ENCODE data around the gene SPPL3. TPM values are rescaled to one million over a fixed set of nuclear protein-coding genes. Genes with fewer than 3 reads are reported as not detected.
"Not testable (repeated sequence)": the region's sequence is repeated elsewhere in the genome, so short reads cannot be mapped to it uniquely, and the experiment has no call there.

SPPL3 gene
- total RNA-seq, 1 donor from 2014 or later, result 20.4 TPM

GRCh38 chr12:120734210-120734609, 169.9 kb downstream of the SPPL3 start:
- Histone ChIP-seq H3K27ac (no peak overlapping the region), H3K36me3 (peaks cover 14 to 24% of the 10 kb centered on the region in 2 donors), H3K4me1 (no peaks in the 10 kb centered on the region), H3K27me3 (no peaks in the 10 kb centered on the region), H3K9me3 (no peaks in the 10 kb centered on the region), H3K4me3 (no peak overlapping the region)
- DNase-seq (ENCODE audit: low spot score in 2 of 2), result no peak
- no peak for TF ChIP-seq CTCF (IDR thresholded peaks at IDR 0.05)
- intact Hi-C loops (cut with DNase I), result no loop called here

GRCh38 chr12:120733574-120733973, 170.6 kb downstream of the SPPL3 start:
- Histone ChIP-seq H3K9me3 (no peaks in the 10 kb centered on the region), H3K36me3 (peaks cover 10 to 17% of the 10 kb centered on the region in 2 donors), H3K27ac (no peak overlapping the region), H3K27me3 (no peaks in the 10 kb centered on the region), H3K4me1 (no peaks in the 10 kb centered on the region), H3K4me3 (no peak overlapping the region)
- no peak for TF ChIP-seq CTCF (IDR thresholded peaks at IDR 0.05)
- intact Hi-C loops (cut with DNase I), result no loop called here
- DNase-seq (ENCODE audit: low spot score in 2 of 2), result no peak

- H3K36me3 ChIP-seq, result peaks cover 7 to 14% of the 10 kb centered on the region in 2 donors
- H3K27ac ChIP-seq; DNase-seq (ENCODE audit: low spot score in 2 of 2); H3K4me3 ChIP-seq; H3K4me1 ChIP-seq; H3K27me3 ChIP-seq; H3K9me3 ChIP-seq; intact Hi-C loops (cut with DNase I): not testable (repeated sequence)
These were observed 172.0 kb downstream of the SPPL3 start for GRCh38 chr12:120732198-120732597.

GRCh38 chr12:120726961-120727360, 177.2 kb downstream of the SPPL3 start:
- DNase-seq (ENCODE audit: low spot score in 2 of 2), result no peak
- TF ChIP-seq CTCF (IDR thresholded peaks at IDR 0.05), result no peak
- H3K27me3 ChIP-seq, result no peaks in the 10 kb centered on the region
- no peak overlapping the region for H3K4me3 ChIP-seq
- H3K27ac ChIP-seq, result peak overlapping the region in 1 of 2 donors; percentile 85
- peaks cover 14 to 30% of the 10 kb centered on the region in 2 donors for H3K36me3 ChIP-seq
- intact Hi-C loops (cut with DNase I), result loop anchor here (5.0 to 10.0 kb wide), 2 partner anchors 145 to 248 kb away; partner anchors contain the start of genes HNF1A and POP5
- peaks cover 0 to 8% of the 10 kb centered on the region in 2 donors for H3K4me1 ChIP-seq
- H3K9me3 ChIP-seq, result no peaks in the 10 kb centered on the region

GRCh38 chr12:120726510-120726793, 177.7 kb downstream of the SPPL3 start:
- H3K4me3 ChIP-seq, result peak overlapping the region in 1 of 2 donors; percentile 75
- H3K36me3 ChIP-seq, result peaks cover 17 to 34% of the 10 kb centered on the region in 2 donors

More at GRCh38 chr12:120726510-120726793, 177.7 kb downstream of the SPPL3 start:
- Histone ChIP-seq H3K27ac (peak overlapping the region; percentile 83 to 85), H3K27me3 (no peaks in the 10 kb centered on the region), H3K9me3 (no peaks in the 10 kb centered on the region), H3K4me1 (peaks cover 0 to 8% of the 10 kb centered on the region in 2 donors)
- no peak for DNase-seq (ENCODE audit: low spot score in 2 of 2)
- no peak for TF ChIP-seq CTCF (IDR thresholded peaks at IDR 0.05)
- intact Hi-C loops (cut with DNase I), result loop anchor here (5.0 to 10.0 kb wide), 2 partner anchors 144 to 248 kb away; partner anchors contain the start of genes HNF1A and POP5

All from ascending aorta (tissue), 2 donors.